NCI-H748 (cell line): ENCODE measurements around the gene IL20RA.

ENCODE experiments used
- DNase-seq: peaks from one replicate; lab custom pipeline; 2025; ENCODE audit not compliant: unreplicated experiment; lab: John Stamatoyannopoulos, UW

IL20RA gene

GRCh38 chr6:137045222-137045789 lies 541 bp upstream of the IL20RA start:
- peak; percentile 39 for DNase-seq

GRCh38 chr6:137043710-137044365 lies 927 bp downstream of the IL20RA start:
- peak; percentile 78 for DNase-seq

- DNase-seq, result no peak
These were observed 4.4 kb downstream of the IL20RA start for GRCh38 chr6:137040393-137040792.

- no peak for DNase-seq
These were observed 5.8 kb downstream of the IL20RA start for GRCh38 chr6:137039010-137039409.

- no peak for DNase-seq
These were observed 8.0 kb downstream of the IL20RA start for GRCh38 chr6:137036566-137037300.

GRCh38 chr6:137033828-137034227 lies 10.9 kb downstream of the IL20RA start:
- no peak for DNase-seq

- peak; percentile 9 for DNase-seq
These were observed 13.6 kb downstream of the IL20RA start for GRCh38 chr6:137031122-137031521.

- no peak for DNase-seq
These were observed 15.9 kb downstream of the IL20RA start for GRCh38 chr6:137028912-137029311.

GRCh38 chr6:137025786-137026730 lies 18.7 kb downstream of the IL20RA start:
- DNase-seq, result peak; percentile 57

- DNase-seq, result no peak
These were observed 20.4 kb downstream of the IL20RA start for GRCh38 chr6:137024237-137024990.

GRCh38 chr6:137020776-137021175 lies 24.0 kb downstream of the IL20RA start:
- no peak for DNase-seq

- DNase-seq, result no peak
These were observed 25.1 kb downstream of the IL20RA start for GRCh38 chr6:137019476-137020272.

GRCh38 chr6:137017081-137017480 lies 27.7 kb downstream of the IL20RA start:
- no peak for DNase-seq

- no peak for DNase-seq
These were observed 28.4 kb downstream of the IL20RA start for GRCh38 chr6:137016356-137016755.

GRCh38 chr6:137015943-137016342 lies 28.8 kb downstream of the IL20RA start:
- DNase-seq, result no peak

- DNase-seq, result peak; percentile 69
These were observed 30.8 kb downstream of the IL20RA start for GRCh38 chr6:137013738-137014602.

- DNase-seq, result no peak
These were observed 31.7 kb downstream of the IL20RA start for GRCh38 chr6:137013031-137013430.

- DNase-seq, result no peak
These were observed 33.4 kb downstream of the IL20RA start for GRCh38 chr6:137011406-137011805.
